Measurements from ENCODE around the gene G6PC2. TPM values are rescaled to one million over a fixed set of nuclear protein-coding genes. Genes with fewer than 3 reads are reported as not detected.

Gene G6PC2
- total RNA-seq, 1 donor from 2014 or later = not detected

GRCh38 chr2:168935810-168936581 is 34.9 kb downstream of the G6PC2 start:
- intact Hi-C loops (cut with DNase I) = no loop called here
- DNase-seq (ENCODE audit: low spot score) = no peak
- no peak for ATAC-seq

GRCh38 chr2:168939061-168939460 is 38.0 kb downstream of the G6PC2 start:
- intact Hi-C loops (cut with DNase I) = no loop called here
- no peak for DNase-seq (ENCODE audit: low spot score)

GRCh38 chr2:168939918-168940317 is 38.8 kb downstream of the G6PC2 start:
- intact Hi-C loops (cut with DNase I) = no loop called here
- DNase-seq (ENCODE audit: low spot score) (no peak), ATAC-seq (no peak)

More at GRCh38 chr2:168939061-168939460, 38.0 kb downstream of the G6PC2 start:
- no peak for ATAC-seq

- intact Hi-C loops (cut with DNase I) = no loop called here
- ATAC-seq (no peak), DNase-seq (ENCODE audit: low spot score) (no peak)
These were observed 40.2 kb downstream of the G6PC2 start for GRCh38 chr2:168941297-168941696.

GRCh38 chr2:168944065-168944464 is 43.0 kb downstream of the G6PC2 start:
- DNase-seq (ENCODE audit: low spot score) (no peak), ATAC-seq (no peak)
- intact Hi-C loops (cut with DNase I) = no loop called here

GRCh38 chr2:168945508-168945907 is 44.4 kb downstream of the G6PC2 start:
- no peak for DNase-seq (ENCODE audit: low spot score)
- ATAC-seq = no peak
- intact Hi-C loops (cut with DNase I) = no loop called here

- no peak for ATAC-seq
- intact Hi-C loops (cut with DNase I) = no loop called here
- no peak for DNase-seq (ENCODE audit: low spot score)
These were observed 47.6 kb downstream of the G6PC2 start for GRCh38 chr2:168948621-168949212.

- DNase-seq (ENCODE audit: low spot score) (no peak), ATAC-seq (no peak)
- intact Hi-C loops (cut with DNase I) = no loop called here
These were observed 48.2 kb downstream of the G6PC2 start for GRCh38 chr2:168949324-168949723.

GRCh38 chr2:168951871-168952270 is 50.8 kb downstream of the G6PC2 start:
- DNase-seq (ENCODE audit: low spot score) = no peak
- intact Hi-C loops (cut with DNase I) = no loop called here
- no peak for ATAC-seq

GRCh38 chr2:168952424-168952823 is 51.3 kb downstream of the G6PC2 start:
- ATAC-seq = no peak
- intact Hi-C loops (cut with DNase I) = no loop called here

GRCh38 chr2:168954256-168954655 is 53.2 kb downstream of the G6PC2 start:
- DNase-seq (ENCODE audit: low spot score) = no peak
- intact Hi-C loops (cut with DNase I) = no loop called here
- ATAC-seq = no peak

More at GRCh38 chr2:168952424-168952823, 51.3 kb downstream of the G6PC2 start:
- no peak for DNase-seq (ENCODE audit: low spot score)

GRCh38 chr2:168955321-168955720 is 54.2 kb downstream of the G6PC2 start:
- ATAC-seq (no peak), DNase-seq (ENCODE audit: low spot score) (no peak)
- intact Hi-C loops (cut with DNase I) = no loop called here

GRCh38 chr2:168956392-168956791 is 55.3 kb downstream of the G6PC2 start:
- intact Hi-C loops (cut with DNase I) = no loop called here

More at GRCh38 chr2:168956392-168956791, 55.3 kb downstream of the G6PC2 start:
- ATAC-seq = no peak
- DNase-seq (ENCODE audit: low spot score) = no peak

Other genes with a start within 250 kb of the G6PC2 start
- gene NOSTRIN, start 98.7 kb upstream of the G6PC2 start, total RNA-seq = 36.2 TPM
- gene SPC25, start 10.9 kb upstream of the G6PC2 start, total RNA-seq = 0.36 TPM
- gene ABCB11, start 130.0 kb downstream of the G6PC2 start, total RNA-seq = 1.5 TPM
- gene DHRS9, start 168.3 kb downstream of the G6PC2 start, total RNA-seq = 4.9 TPM

Data from sciatic nerve (tissue), 2 donors.